Fibroblast of lung (primary cell): ENCODE measurements around the gene DOC2A.

Experiments
- EZH2 ChIP-seq: IDR thresholded peaks from 2 replicates; pipeline ENCODE4 v1.5.1; 2012; ENCODE audit warnings: low read length, control low read depth, mild to moderate bottlenecking; ENCODE audit errors: missing control alignments
- TF ChIP-seq, protein P1 (sequence below), 2 donors: IDR thresholded peaks in 1 of 2; conservative IDR thresholded peaks in 1 of 2; 1 replicate in 1 of 2; 2 replicates in 1 of 2; pipeline ENCODE4 v1.5.1; 2011 to 2012; ENCODE audit warnings: low read length in 2 of 2, control low read depth in 1 of 2, inconsistent platforms in 1 of 2, low read depth in 1 of 2, mild to moderate bottlenecking in 1 of 2

DNA sequence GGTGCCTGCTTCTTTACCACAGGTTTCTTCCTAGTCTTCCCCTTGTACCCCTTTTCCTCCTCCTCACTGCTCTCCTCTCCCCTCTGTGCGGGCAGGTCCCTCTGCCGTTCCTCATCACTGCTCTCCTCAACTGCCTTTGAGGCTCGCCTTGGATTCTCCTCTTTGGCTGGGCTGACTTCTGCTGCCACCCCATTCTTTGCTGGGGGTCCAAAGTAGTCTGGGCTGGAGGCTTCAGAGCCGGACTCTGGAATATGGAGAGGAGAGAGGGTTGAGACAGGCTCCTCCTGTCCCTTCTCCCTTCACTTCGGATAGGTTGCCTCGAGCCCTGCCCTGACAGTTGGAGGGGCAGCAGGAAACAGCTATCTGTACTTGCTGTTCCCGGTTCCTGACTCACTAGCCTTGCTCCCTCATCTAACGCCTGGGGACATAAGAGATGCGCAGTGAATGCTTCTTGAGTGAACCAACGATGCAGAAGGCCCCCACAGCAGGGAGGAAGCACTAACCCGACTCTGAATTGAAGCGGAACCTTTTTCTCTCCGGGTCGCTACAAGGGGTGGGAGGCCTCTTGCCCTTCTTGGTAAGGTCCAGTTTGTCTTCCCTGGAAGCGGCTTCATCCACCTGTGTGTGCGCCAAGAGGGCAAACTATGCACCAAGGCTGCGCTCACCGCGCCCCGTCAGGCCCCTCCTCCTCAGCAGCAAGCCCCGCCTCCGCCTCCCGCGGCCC lies 16.1 kb downstream of the DOC2A start:
- TF ChIP-seq, protein P1, sequence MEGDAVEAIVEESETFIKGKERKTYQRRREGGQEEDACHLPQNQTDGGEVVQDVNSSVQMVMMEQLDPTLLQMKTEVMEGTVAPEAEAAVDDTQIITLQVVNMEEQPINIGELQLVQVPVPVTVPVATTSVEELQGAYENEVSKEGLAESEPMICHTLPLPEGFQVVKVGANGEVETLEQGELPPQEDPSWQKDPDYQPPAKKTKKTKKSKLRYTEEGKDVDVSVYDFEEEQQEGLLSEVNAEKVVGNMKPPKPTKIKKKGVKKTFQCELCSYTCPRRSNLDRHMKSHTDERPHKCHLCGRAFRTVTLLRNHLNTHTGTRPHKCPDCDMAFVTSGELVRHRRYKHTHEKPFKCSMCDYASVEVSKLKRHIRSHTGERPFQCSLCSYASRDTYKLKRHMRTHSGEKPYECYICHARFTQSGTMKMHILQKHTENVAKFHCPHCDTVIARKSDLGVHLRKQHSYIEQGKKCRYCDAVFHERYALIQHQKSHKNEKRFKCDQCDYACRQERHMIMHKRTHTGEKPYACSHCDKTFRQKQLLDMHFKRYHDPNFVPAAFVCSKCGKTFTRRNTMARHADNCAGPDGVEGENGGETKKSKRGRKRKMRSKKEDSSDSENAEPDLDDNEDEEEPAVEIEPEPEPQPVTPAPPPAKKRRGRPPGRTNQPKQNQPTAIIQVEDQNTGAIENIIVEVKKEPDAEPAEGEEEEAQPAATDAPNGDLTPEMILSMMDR (conservative IDR thresholded peaks at IDR 0.05 in 1 of 2, IDR thresholded peaks at IDR 0.05 in 1 of 2; ENCODE audit: low read depth in 1 of 2, low read length in 2 of 2), result no peak
- TF ChIP-seq EZH2, result no peak
